Transverse colon (tissue), 4 donors: ENCODE data around the gene VEGFA. TPM values are rescaled to one million over a fixed set of nuclear protein-coding genes. Genes with fewer than 3 reads are reported as not detected.

Source experiments
- DNase-seq: peaks from one replicate; pipeline ENCODE4 v3.0.0-alpha.2; 2019
- H3K27ac ChIP-seq, 4 donors: fragments of 200-600 bp; sonication (generic); 2 replicates each; pipeline ENCODE4 v1.5.1; 2016 to 2018; ENCODE audit warnings: inconsistent platforms in 4 of 4
- H3K27me3 ChIP-seq: fragments of 200-600 bp; sonication (generic); 2 replicates; pipeline ENCODE4 v1.5.1; 2017; ENCODE audit warnings: inconsistent platforms
- H3K36me3 ChIP-seq, 4 donors: fragments of 200-600 bp; sonication (generic); 2 replicates each; pipeline ENCODE4 v1.5.1; 2017 to 2019; ENCODE audit warnings: inconsistent platforms in 4 of 4
- H3K4me1 ChIP-seq, 4 donors: fragments of 200-600 bp; sonication (generic); 2 replicates each; pipeline ENCODE4 v1.5.1; 2017 to 2020; ENCODE audit warnings: inconsistent platforms in 4 of 4
- H3K4me3 ChIP-seq, 4 donors: fragments of 200-600 bp; sonication (generic); 1 replicate in 1 of 4; 2 replicates in 3 of 4; pipeline versions ENCODE4 v1.5.1 to v1.6.1; 2017 to 2019; ENCODE audit warnings: inconsistent platforms in 4 of 4
- H3K9me3 ChIP-seq, 2 donors: fragments of 200-600 bp; sonication (generic); 2 replicates each; pipeline ENCODE4 v1.5.1; 2017 to 2019; ENCODE audit warnings: inconsistent platforms in 2 of 2
- CTCF ChIP-seq, 5 experiments: fragments of 200-600 bp in 3 of 5; fragments of 450-650 bp in 2 of 5; sonication (generic) in 3 of 5; IDR thresholded peaks; 1 replicate in 2 of 5; 2 replicates in 3 of 5; pipeline ENCODE4 v1.5.1; 2016 to 2017; ENCODE audit warnings: antibody characterized with exemption in 5 of 5, inconsistent platforms in 3 of 5, mild to moderate bottlenecking in 2 of 5, moderate library complexity in 1 of 5
- EP300 ChIP-seq: sonication (generic); formaldehyde crosslinking; IDR thresholded peaks from one replicate; pipeline ENCODE4 v1.6.1; 2017; ENCODE audit warnings: antibody characterized with exemption, low read depth
- POLR2A ChIP-seq: fragments of 450-650 bp; IDR thresholded peaks from one replicate; pipeline ENCODE4 v1.6.1; 2016; ENCODE audit warnings: antibody characterized with exemption, mild to moderate bottlenecking, moderate library complexity
- POLR2AphosphoS5 ChIP-seq, 3 donors: sonication (generic); formaldehyde crosslinking; IDR thresholded peaks; one replicate each; pipeline ENCODE4 v1.6.1; 2016; ENCODE audit warnings: antibody characterized with exemption in 3 of 3
- WGBS, 2 donors: methylation state at CpG; one replicate each; pipeline ENCODE4 v1.1.5; 2018; ENCODE audit warnings: low coverage in 1 of 2; 5-methylcytosine and 5-hydroxymethylcytosine counted together
- in situ Hi-C, 4 donors: fragments of 200-750 bp; cut with MboI; loops; one replicate each; pipeline versions ENCODE4 v1.15.0 to v1.15.1; 2017; ENCODE audit warnings: low sequenced_read_pairs in 3 of 4, low pct_ligation_motif_present in 1 of 4, low pct_unique_long_range_greater_than_20kb in 1 of 4
- intact Hi-C: fragments of 100-400 bp; cut with DNase I; formaldehyde crosslinking; loops from one replicate; pipeline ENCODE4 v1.15.1; 2023; ENCODE audit warnings: low total_unique reads
- small RNA-seq, 4 donors: library from RNA; depleted of rRNA; stranded (forward); fragments of <200 nt; gene quantifications; one replicate each; pipeline ENCODE3, GENCODE V24; 2016
- total RNA-seq, 4 donors: library from RNA; depleted of rRNA; stranded (reverse); fragments of >200 nt; gene quantifications; one replicate each; pipeline ENCODE4 v1.1.0, GENCODE V29; 2016

Gene VEGFA
- total RNA-seq, 4 donors from 2014 or later, result 131 to 608 (median 203) TPM

GRCh38 chr6:43833223-43833995 lies 63.4 kb downstream of the VEGFA start:
- no peaks in the 10 kb centered on the region for H3K36me3 ChIP-seq
- no peak overlapping the region for H3K4me3 ChIP-seq
- in situ Hi-C loops, result no loop called here
- no peak for DNase-seq
- no peak for TF ChIP-seq CTCF (IDR thresholded peaks at IDR 0.05)
- TF ChIP-seq EP300, result no peak
- no peak for TF ChIP-seq POLR2A
- TF ChIP-seq POLR2AphosphoS5 (IDR thresholded peaks at IDR 0.05), result no peak
- no peaks in the 10 kb centered on the region for H3K9me3 ChIP-seq
- no peak overlapping the region for H3K27ac ChIP-seq
- no peaks in the 10 kb centered on the region for H3K27me3 ChIP-seq
- intact Hi-C loops, result no loop called here
- WGBS, 2 donors, result 78 to 100% methylated on average over 2 to 6 of the region's 7 CpGs
- peaks cover 4 to 12% (median 9%) of the 10 kb centered on the region in 4 donors for H3K4me1 ChIP-seq

- no peak for DNase-seq
- TF ChIP-seq CTCF (IDR thresholded peaks at IDR 0.05), result no peak
- no peak for TF ChIP-seq POLR2A
- no peak for TF ChIP-seq EP300
- no peak for TF ChIP-seq POLR2AphosphoS5 (IDR thresholded peaks at IDR 0.05)
- WGBS, 2 donors, result 88% methylated on average over 9 of the region's 9 CpGs; no CpG with 5 or more reads in 1 of the 2 donors
- H3K9me3 ChIP-seq, result no peaks in the 10 kb centered on the region
- no peak overlapping the region for H3K4me3 ChIP-seq
- no peaks in the 10 kb centered on the region for H3K27me3 ChIP-seq
- H3K4me1 ChIP-seq, result peaks cover 4 to 12% (median 9%) of the 10 kb centered on the region in 4 donors
- in situ Hi-C loops, result no loop called here
- intact Hi-C loops, result no loop called here
- no peak overlapping the region for H3K27ac ChIP-seq
- H3K36me3 ChIP-seq, result no peaks in the 10 kb centered on the region
Measured at GRCh38 chr6:43833996-43834390, 64.0 kb downstream of the VEGFA start.

GRCh38 chr6:43834528-43835155 lies 64.6 kb downstream of the VEGFA start:
- Histone ChIP-seq H3K27ac (no peak overlapping the region), H3K27me3 (no peaks in the 10 kb centered on the region), H3K4me1 (peaks cover 4 to 12% (median 9%) of the 10 kb centered on the region in 4 donors), H3K36me3 (no peaks in the 10 kb centered on the region), H3K9me3 (no peaks in the 10 kb centered on the region), H3K4me3 (no peak overlapping the region)
- no peak for TF ChIP-seq POLR2AphosphoS5 (IDR thresholded peaks at IDR 0.05)
- TF ChIP-seq EP300, result no peak
- no peak for TF ChIP-seq CTCF (IDR thresholded peaks at IDR 0.05)
- no peak for TF ChIP-seq POLR2A
- no peak for DNase-seq
- WGBS, 2 donors, result 67% methylated on average over 5 of the region's 5 CpGs; no CpG with 5 or more reads in 1 of the 2 donors
- in situ Hi-C loops (no loop called here), intact Hi-C loops (no loop called here)

- in situ Hi-C loops (no loop called here), intact Hi-C loops (no loop called here)
- 80% methylated on average over 8 of the region's 8 CpGs; no CpG with 5 or more reads in 1 of the 2 donors for WGBS, 2 donors
- TF ChIP-seq EP300 (no peak), POLR2A (no peak), POLR2AphosphoS5 (IDR thresholded peaks at IDR 0.05) (no peak)
- H3K27ac ChIP-seq, result no peak overlapping the region
- H3K36me3 ChIP-seq, result no peaks in the 10 kb centered on the region
- DNase-seq, result no peak
- H3K4me3 ChIP-seq, result no peak overlapping the region
- no peaks in the 10 kb centered on the region for H3K27me3 ChIP-seq
- no peaks in the 10 kb centered on the region for H3K9me3 ChIP-seq
- H3K4me1 ChIP-seq, result peaks cover 1 to 7% (median 4%) of the 10 kb centered on the region in 4 donors
Measured at GRCh38 chr6:43835872-43836419, 65.9 kb downstream of the VEGFA start.

Small RNAs within 50 kb of the gene (small RNA-seq; reads per million reads assigned to genes)
- 0 reads per million in 4 donors for gene AL136131.3

Other genes with a start within 250 kb of the VEGFA start
- gene XPO5, start 194.2 kb upstream of the VEGFA start, total RNA-seq, result 10 to 100 TPM; 11.3 to 25.1 (median 17.6) TPM
- gene POLH, start 194.0 kb upstream of the VEGFA start, total RNA-seq, result 10 to 100 TPM in 1 of 4 donors, 1 to 10 TPM in 3; 2.2 to 10.6 (median 7.0) TPM
- 100 to 1,000 TPM in 1 of 4 donors, 10 to 100 TPM in 3; 83.7 to 115 (median 86.8) TPM for gene GTPBP2, start 140.9 kb upstream of the VEGFA start, total RNA-seq
- 10 to 100 TPM in 3 of 4 donors, 1 to 10 TPM in 1; 10.0 to 61.0 (median 42.4) TPM for gene MAD2L1BP, start 134.4 kb upstream of the VEGFA start, total RNA-seq
- gene RSPH9, start 125.2 kb upstream of the VEGFA start, total RNA-seq, result not detected
- gene MRPS18A, start 82.4 kb upstream of the VEGFA start, total RNA-seq, result 10 to 100 TPM; 25.4 to 48.6 (median 40.3) TPM